ENCODE results near the gene RNPS1.
"Not testable (repeated sequence)": the region's sequence is repeated elsewhere in the genome, so short reads cannot be mapped to it uniquely, and the experiment has no call there.

RNPS1 gene

GRCh38 chr16:2257726-2258125, 10.2 kb downstream of the RNPS1 start:
- DNase-seq (ENCODE audit: low spot score) = no peak

- DNase-seq (ENCODE audit: low spot score) = no peak
Observed at GRCh38 chr16:2256531-2257140, 11.3 kb downstream of the RNPS1 start.

GRCh38 chr16:2253293-2253692, 14.6 kb downstream of the RNPS1 start:
- no peak for DNase-seq (ENCODE audit: low spot score)

GRCh38 chr16:2252806-2253148, 15.1 kb downstream of the RNPS1 start:
- DNase-seq (ENCODE audit: low spot score) = no peak

- peak; percentile 100 for DNase-seq (ENCODE audit: low spot score)
Observed at GRCh38 chr16:2251296-2252111, 16.4 kb downstream of the RNPS1 start, which contains the start of gene ECI1. TSS of gene ECI1 (minus strand) at chr16:2251587. CDS start at chr16:2251566, 21 bp downstream.

GRCh38 chr16:2250652-2251295, 17.2 kb downstream of the RNPS1 start:
- DNase-seq (ENCODE audit: low spot score) = no peak

- no peak for DNase-seq (ENCODE audit: low spot score)
Observed at GRCh38 chr16:2246301-2246885, 21.5 kb downstream of the RNPS1 start.

- DNase-seq (ENCODE audit: low spot score) = no peak
Observed at GRCh38 chr16:2244926-2245795, 22.8 kb downstream of the RNPS1 start.

- no peak for DNase-seq (ENCODE audit: low spot score)
Observed at GRCh38 chr16:2244301-2244700, 23.6 kb downstream of the RNPS1 start.

GRCh38 chr16:2243781-2244180, 24.1 kb downstream of the RNPS1 start:
- no peak for DNase-seq (ENCODE audit: low spot score)

GRCh38 chr16:2243031-2243528, 24.8 kb downstream of the RNPS1 start:
- no peak for DNase-seq (ENCODE audit: low spot score)

- DNase-seq (ENCODE audit: low spot score) = no peak
Observed at GRCh38 chr16:2242598-2242997, 25.3 kb downstream of the RNPS1 start.

GRCh38 chr16:2240331-2240730, 27.6 kb downstream of the RNPS1 start:
- DNase-seq (ENCODE audit: low spot score) = not testable (repeated sequence)

GRCh38 chr16:2238838-2239675, 28.9 kb downstream of the RNPS1 start:
- DNase-seq (ENCODE audit: low spot score) = no peak

- DNase-seq (ENCODE audit: low spot score) = no peak
Observed at GRCh38 chr16:2238150-2238837, 29.6 kb downstream of the RNPS1 start.

- DNase-seq (ENCODE audit: low spot score) = no peak
Observed at GRCh38 chr16:2237493-2238149, 30.3 kb downstream of the RNPS1 start.

GRCh38 chr16:2237102-2237482, 30.8 kb downstream of the RNPS1 start:
- DNase-seq (ENCODE audit: low spot score) = no peak

GRCh38 chr16:2236337-2237101, 31.4 kb downstream of the RNPS1 start, which contains the start of gene DNASE1L2:
TSS of gene DNASE1L2 (plus strand) at chr16:2236444. CDS start at chr16:2236817, 373 bp downstream.
- peak; percentile 60 for DNase-seq (ENCODE audit: low spot score)
